Uterus (tissue), 2 donors: ENCODE data around the gene E2F2.

Experiments
- POLR2A ChIP-seq, 2 donors: fragments of 450-650 bp; IDR thresholded peaks; one replicate each; pipeline ENCODE4 v1.6.1; 2016; ENCODE audit warnings: antibody characterized with exemption in 2 of 2, mild to moderate bottlenecking in 1 of 2, moderate library complexity in 1 of 2
- TF ChIP-seq, protein P1 (sequence below), 4 experiments: fragments of 200-600 bp in 2 of 4; fragments of 450-650 bp in 2 of 4; sonication (generic) in 2 of 4; IDR thresholded peaks; one replicate each; pipeline ENCODE4 v1.5.1; 2016 to 2019; ENCODE audit warnings: antibody characterized with exemption in 4 of 4, mild to moderate bottlenecking in 2 of 4, moderate library complexity in 1 of 4

DNA sequence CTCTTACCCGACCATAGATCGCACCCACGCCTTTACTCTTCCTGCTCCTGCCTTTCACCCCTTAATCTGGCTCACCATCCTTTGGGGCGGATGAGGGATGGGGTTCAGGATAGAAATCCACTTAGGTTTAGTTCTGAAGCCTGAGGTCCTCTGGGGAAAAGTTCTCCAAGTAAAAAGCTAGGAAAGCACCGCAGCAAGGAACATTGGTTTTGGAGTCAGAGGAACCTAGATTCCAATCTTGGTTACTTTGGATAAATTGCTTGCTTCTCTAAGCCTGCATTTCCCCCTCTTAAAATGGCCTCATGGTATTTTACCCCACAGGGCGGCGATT lies 46.1 kb downstream of the E2F2 start:
- TF ChIP-seq POLR2A (IDR thresholded peaks at IDR 0.05): no peak
- TF ChIP-seq, protein P1, sequence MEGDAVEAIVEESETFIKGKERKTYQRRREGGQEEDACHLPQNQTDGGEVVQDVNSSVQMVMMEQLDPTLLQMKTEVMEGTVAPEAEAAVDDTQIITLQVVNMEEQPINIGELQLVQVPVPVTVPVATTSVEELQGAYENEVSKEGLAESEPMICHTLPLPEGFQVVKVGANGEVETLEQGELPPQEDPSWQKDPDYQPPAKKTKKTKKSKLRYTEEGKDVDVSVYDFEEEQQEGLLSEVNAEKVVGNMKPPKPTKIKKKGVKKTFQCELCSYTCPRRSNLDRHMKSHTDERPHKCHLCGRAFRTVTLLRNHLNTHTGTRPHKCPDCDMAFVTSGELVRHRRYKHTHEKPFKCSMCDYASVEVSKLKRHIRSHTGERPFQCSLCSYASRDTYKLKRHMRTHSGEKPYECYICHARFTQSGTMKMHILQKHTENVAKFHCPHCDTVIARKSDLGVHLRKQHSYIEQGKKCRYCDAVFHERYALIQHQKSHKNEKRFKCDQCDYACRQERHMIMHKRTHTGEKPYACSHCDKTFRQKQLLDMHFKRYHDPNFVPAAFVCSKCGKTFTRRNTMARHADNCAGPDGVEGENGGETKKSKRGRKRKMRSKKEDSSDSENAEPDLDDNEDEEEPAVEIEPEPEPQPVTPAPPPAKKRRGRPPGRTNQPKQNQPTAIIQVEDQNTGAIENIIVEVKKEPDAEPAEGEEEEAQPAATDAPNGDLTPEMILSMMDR (IDR thresholded peaks at IDR 0.05): no peak
